GM19099 (cell line): ENCODE measurements around the gene RNF123.

Experiments used
- POLR2A ChIP-seq: IDR thresholded peaks from 3 replicates; pipeline ENCODE4 v1.6.1; 2011; ENCODE audit warnings: low read depth; ENCODE audit not compliant: insufficient read length; ENCODE audit errors: extremely low read depth

The RNF123 gene

DNA sequence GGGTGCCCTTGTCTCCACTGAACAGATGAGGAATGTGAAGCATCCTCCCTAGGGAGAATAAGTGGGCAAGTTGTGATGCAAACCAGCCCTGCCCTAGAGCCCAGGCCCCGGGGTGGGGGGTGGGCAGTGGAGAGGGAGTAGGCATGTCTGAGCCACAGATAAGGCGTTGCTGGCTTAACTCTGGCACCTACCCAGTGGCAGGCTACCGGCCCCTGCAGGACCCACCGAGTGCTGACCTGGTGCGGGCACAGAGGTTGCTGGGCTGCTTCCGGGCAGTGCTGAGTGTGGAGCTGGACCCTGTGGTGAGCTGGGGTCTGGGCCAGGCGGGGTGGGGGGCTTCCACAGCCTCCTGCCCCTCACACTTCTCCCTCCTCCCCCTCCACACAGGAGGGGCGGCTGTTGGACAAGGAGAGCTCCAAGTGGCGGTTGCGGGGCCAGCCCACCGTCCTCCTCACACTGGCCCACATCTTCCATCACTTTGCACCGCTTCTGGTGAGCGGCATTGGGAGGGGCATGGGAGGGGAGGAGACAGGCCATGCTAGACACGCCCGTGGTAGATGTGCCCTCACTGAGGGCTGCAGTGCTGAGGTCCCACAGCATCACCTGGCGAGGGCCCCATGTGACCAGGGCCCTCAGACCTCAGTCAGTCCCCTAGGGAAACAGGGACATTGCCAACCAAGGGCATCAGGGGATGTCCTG, 10.1 kb downstream of the RNF123 start:
- no peak for TF ChIP-seq POLR2A

DNA sequence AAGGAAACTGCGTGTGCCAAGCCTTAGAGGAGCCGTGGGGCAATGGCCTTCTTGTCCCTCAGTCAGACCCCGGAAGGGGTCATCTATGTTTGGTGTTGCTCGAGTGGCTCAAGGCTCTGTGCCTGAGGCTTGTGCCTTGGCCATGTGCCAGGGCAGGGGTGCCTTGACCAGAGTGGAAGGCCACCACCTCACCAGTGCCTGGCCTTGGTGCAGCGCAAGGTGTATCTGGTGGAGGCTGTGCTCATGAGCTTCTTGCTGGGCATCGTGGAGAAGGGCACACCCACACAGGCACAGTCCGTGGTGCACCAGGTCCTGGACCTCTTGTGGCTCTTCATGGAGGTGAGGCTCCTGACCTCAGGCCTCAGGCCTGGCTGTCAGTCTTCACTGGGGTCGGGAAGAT, 10.7 kb downstream of the RNF123 start:
- TF ChIP-seq POLR2A, result no peak

DNA sequence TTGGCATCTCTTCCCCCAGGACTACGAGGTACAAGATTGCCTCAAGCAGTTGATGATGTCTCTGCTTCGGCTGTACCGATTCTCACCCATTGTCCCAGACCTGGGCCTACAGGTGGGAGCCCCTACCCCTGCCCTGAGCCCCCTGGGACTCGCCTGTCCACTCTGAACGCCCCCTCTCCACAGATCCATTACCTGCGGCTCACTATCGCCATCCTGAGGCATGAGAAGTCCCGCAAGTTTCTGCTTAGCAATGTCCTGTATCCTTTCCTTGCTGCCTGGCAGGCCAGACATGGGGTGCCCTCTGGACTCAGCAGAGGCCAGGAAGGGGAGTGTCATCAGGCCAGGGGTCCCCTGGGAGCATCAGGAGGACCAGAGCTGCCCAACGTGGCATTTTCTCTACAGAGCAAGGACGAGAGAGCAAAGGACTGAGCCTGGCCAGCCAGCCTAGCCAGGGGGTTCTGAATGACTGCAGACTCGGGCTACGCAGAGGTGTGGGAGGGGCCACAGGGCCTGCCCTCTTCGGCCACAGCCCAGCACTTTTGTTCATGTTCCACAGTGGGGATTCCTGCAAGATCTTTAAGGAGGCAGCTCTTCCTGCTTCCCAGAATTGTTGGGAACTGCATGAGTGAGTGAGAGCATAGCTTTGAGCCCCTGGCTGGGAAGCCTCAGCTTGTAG, 11.2 kb downstream of the RNF123 start:
- TF ChIP-seq POLR2A, result no peak

DNA sequence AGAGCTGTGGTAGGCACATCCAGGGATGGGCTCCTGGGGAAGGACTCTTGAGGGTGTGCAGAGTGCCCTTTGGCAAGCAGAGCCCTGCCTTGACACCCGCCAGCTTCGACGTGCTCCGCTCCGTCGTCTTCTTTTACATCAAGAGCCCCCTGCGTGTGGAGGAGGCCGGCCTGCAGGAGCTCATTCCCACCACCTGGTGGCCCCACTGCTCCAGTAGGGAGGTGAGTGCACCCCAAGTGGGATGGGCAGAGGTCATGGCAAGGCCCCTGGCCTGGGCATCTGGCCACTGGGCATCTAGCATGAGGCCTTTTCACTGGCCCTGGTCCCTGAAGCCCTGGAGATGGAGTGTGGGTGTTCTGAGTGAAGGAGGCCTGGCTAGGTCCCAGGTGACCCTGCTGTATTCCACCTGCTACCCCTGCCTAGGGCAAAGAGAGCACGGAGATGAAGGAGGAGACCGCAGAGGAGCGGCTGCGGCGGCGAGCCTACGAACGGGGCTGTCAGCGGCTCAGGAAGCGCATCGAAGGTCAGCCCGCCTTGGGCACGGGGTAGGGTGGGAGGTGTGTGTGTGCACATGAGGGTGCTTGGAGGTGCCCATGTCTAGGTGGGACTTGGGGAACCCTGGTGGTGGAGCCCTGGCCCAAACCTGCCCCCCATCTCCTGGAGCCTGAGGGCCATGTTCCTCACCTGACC, 12.2 kb downstream of the RNF123 start:
- no peak for TF ChIP-seq POLR2A

DNA sequence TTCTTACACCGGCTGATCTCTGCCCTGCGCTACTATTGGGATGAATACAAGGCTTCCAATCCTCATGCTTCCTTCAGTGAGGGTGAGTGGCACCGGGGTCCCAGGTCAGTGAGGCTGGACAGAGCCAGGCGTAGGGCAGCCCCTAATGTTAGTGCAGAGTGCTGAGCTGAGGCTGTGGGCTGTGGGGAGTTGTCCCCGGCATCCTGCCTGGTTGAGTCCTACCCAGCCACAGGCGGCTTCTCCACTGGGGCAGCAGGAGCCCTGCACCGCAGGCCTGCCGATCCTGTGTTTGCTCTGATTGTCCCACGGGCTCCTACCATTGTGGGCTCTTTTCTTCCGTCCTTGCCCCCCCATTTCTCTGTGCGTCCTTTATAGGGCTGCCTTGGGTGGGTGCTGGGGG, 13.3 kb downstream of the RNF123 start:
- no peak for TF ChIP-seq POLR2A

DNA sequence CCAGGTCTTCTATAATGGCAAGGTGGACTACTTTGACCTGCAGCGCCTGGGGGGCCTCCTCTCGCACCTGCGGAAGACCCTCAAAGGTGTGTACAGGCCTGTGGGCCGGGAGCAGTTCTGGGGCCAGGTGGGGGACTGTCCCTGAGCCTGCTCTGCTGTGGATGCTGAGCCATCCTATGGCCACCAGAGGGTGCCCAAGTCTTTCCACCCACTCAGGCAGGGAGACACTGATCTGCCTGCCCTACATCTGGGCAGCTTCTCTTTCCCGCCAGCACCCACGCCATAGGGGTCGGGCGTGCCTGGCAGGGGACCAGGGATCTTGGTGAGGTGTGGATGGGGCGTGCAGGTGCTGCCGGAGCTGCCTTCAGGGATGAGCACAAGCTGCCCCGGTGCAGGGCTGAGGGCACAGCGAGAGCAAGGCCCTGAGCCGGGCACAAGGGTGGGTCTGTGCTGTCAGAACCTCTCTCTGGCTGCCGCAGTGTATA, 14.1 kb downstream of the RNF123 start:
- TF ChIP-seq POLR2A, result no peak

DNA sequence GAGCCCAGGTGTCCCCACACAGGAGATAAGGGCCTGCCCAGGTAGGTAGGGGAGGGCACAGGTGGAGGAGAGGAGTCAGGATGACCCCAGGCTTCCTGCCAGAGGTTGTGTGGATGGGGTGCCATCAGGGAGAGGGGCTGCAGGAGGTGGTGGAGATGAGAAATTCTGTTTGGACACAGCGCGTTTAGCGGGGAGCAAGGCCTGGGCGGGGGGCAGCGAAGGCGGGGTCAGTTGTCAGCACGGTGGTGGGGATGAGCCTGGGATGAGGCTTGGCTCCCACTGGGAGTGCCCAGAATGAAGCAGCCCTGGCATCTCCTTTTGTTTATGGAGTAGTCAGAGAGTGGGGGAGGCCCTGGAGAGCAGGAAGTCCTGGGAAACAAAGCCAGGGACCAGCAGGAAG, 14.6 kb downstream of the RNF123 start:
- TF ChIP-seq POLR2A, result no peak

DNA sequence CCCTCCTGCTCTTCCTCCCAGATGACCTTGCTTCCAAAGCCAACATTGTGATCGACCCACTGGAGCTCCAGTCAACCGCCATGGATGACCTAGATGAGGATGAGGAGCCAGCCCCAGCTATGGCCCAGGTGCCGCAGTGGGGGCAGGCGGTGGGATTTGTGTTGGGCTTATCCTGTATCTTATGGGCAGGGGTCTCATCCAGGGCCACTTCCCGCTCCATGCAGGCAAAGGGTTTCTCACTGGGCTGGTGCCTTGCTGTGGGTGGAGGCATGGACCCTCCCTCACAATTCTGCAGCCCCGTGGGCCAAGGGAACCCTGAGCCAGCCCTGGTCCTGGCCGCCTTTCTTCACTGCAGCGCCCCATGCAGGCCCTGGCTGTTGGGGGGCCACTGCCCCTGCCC, 15.3 kb downstream of the RNF123 start:
- TF ChIP-seq POLR2A, result no peak

DNA sequence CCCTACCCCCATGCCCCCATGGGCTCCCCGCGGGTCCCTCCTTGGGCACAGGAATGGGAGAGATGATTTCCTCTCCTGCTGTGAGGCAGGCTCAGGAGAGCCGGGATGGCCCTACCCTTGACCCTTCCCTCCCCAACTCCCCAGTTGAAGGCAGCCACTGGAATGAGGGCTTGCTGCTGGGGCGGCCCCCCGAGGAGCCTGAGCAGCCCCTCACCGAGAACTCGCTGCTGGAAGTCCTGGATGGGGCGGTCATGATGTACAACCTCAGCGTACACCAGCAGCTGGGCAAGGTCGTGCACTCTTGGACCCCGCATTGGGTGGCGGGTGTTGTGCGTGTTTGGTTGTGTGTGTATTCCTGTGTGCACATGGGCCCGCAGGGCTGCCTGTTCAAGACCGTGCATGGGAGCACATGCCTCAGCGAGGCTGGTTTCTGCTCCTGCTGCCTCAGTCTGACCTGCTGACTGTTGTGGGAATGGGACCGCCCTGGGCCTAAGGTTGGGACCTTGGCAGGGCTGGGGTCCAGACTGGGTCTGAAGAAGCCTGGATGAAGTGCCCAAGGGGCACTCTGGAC, 16.1 kb downstream of the RNF123 start:
- no peak for TF ChIP-seq POLR2A

DNA sequence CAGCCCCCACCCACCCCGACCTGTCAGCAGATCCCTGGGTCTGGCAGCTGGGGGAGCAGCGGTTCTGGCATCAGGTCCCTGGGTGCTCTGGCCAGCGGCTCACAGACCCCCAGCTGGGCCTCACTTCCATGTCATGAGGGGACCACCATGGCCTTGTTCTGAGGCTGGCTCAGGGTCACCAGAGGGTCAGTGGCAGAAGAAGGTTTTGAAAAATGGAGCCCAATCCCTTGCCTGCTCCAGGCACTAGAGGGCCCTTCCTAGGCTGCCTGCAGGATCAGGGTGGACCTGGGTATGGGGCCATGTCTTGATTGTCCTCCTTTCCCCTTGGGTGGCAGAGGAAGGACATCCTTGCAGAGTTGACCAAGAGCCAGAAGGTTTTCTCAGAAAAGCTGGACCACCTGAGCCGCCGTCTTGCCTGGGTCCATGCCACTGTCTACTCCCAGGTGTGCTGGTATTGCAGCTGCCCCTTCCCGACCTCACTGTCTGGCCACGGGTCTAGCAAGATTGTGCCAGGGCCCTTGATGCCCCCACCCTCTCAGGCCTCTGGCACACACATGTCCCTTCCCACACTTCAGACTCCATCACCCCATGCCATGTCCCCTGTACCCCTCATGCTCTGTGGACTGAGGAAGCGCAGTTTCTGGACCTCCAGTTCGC, 17.2 kb downstream of the RNF123 start:
- no peak for TF ChIP-seq POLR2A

DNA sequence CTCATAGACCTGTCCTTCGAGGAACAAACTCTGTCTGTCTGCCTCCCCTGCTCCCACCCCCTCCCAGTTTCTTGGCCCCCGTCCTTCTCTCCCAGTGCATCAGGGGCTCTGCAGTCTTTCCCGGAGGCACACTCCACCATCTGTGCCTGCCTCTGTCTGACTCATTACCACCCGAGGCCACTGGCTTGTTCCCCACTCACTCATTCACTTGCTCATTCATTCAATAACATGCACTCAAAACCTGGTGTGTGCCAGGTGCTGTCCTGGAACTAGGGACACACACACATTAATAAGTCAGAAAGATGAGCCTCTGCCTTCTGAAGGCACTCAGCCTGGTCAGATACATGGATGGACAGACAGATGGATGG, 17.7 kb downstream of the RNF123 start:
- TF ChIP-seq POLR2A, result no peak

DNA sequence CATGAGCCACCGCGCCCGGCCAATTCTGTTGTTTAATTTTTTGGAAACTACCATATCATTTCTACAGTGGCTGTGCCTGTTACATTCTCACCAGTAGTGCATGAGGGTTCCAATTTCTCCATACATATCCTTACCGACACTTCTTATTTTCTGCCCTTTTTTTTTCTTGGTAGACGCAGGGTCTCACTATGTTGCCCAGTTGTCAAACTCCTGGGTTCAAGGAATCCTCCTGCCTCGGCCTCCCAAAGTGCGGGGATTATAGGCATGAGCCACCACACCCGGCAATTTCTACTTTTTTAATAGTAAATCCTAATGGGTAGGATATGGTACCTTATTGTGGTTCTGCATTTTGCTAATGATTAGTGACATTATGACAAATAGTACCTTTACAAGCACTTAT, 20.5 kb downstream of the RNF123 start:
- no peak for TF ChIP-seq POLR2A

DNA sequence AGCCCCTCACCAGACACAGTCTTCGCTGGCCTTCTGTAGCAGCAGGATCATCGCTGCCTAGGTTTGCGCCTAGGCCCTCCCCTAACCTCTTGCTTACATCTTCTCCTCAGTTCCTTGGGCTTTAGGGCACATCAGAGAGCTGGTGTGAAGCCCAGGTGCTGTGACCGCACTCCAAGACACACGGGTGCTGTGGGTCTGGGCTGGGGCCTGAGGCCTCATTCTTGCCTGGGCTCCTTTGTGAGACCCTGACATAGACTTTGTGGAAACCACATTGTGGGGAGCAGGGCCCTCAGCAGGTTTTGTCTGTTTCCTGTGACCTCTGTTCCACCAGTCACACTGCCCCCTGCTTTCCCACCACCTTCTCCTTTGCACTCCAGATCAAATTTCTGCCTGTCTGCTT, 22.1 kb downstream of the RNF123 start:
- TF ChIP-seq POLR2A, result no peak

DNA sequence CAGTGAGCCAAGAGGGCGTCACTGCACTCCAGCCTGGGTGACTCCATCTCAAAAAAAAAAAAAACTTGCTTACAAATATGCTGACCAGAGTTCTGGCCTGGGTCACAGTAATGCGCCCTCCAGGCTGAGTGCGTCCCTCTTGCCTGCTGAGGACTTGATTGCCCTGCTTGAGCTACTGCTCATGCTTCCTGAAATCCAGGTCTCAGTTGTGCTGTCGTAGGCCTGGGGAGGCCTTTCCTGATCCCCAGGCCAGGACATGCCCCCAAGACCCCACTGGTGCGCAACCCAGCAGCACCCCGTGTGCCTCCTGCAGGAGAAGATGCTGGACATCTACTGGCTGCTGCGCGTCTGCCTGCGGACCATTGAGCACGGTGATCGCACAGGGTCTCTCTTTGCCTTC, 22.8 kb downstream of the RNF123 start:
- no peak for TF ChIP-seq POLR2A

DNA sequence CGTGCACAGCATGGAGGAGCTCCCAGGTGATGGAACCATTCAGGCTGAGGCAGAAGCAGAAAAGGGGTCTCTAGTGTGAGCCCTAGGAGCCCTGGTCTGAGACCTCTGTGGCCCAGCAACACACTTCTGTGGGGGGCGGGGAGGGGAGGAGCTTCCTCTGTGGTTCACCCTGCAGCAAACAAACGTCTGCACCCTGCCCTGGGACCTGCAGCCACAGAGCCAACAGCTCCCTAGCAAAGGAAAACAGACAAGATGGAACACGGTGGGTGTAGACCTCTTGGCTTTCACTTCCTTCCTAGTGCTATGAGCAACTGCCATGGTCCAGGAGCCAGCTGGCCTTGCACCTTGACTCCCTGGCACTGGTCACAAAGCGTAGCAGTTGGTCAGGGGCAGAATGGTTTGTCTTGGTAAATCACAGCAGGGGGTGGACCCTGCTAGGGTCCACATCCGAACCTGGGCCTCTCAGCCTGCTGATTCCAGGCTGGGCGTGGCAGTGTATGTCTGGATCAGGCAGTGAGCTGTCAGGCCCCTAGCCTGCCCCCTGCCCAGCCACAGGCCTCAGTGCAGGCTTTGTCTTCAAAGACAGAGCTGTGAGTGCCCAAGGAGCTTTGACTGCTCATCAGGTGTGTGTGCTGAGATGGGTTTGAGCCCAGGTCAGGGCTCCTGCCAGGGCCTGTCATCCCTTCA, 23.4 kb downstream of the RNF123 start:
- no peak for TF ChIP-seq POLR2A

DNA sequence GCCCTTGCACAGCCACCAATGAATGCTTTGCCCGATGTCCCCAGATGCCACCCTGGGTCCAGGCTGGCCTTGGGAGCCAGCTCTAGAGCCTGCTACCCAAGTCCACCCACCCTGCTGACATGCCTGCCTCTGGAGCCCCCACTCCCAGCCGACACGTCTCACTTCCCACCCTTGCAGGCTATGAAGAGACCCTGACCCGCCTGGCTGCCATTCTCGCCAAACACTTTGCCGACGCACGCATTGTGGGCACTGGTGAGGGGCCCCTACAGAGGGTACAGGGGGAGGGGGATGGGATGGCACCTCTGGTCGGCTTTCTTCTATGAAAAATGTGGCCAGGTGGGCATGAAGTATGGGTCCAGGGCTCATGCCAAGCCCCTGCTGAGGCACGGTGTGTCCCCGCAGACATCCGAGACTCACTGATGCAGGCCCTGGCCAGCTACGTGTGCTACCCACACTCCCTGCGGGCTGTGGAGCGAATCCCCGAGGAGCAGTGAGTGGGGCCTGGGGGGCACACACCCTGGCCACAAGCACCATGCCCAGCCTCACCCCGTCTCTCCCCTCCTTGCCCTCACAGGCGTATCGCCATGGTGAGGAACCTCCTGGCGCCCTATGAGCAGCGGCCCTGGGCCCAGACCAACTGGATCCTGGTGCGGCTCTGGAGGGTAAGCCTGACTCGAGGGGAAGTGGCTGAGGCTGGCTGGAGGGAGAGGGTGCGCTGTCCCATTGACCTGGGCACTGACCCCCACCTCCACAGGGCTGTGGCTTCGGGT, 24.2 kb downstream of the RNF123 start:
- TF ChIP-seq POLR2A, result no peak
